D721Med (cell line): ENCODE data around the gene UVRAG.

Experiments used
- DNase-seq: peaks from one replicate; pipeline ENCODE4 v3.0.0; 2011; ENCODE audit warnings: low spot score; ENCODE audit not compliant: insufficient read length
- FAIRE-seq: peaks from 2 replicates; lab custom pipeline; 2011; peaks lifted over from hg19 to GRCh38; lab: Jason Lieb, UNC
- CTCF ChIP-seq: IDR thresholded peaks from 2 replicates; pipeline ENCODE4 v1.5.1; 2012; ENCODE audit warnings: mild to moderate bottlenecking, control low read depth; ENCODE audit not compliant: insufficient read depth; ENCODE audit errors: missing control alignments

UVRAG gene

GRCh38 chr11:76119779-76120178 lies 304.8 kb downstream of the UVRAG start:
- DNase-seq (no peak), FAIRE-seq (no peak)
- TF ChIP-seq CTCF: no peak

- DNase-seq: no peak
- no peak for FAIRE-seq
- TF ChIP-seq CTCF: no peak
Observed at GRCh38 chr11:76120513-76121101, 305.6 kb downstream of the UVRAG start.

- no peak for TF ChIP-seq CTCF
Observed at GRCh38 chr11:76123248-76123647, 308.2 kb downstream of the UVRAG start.

GRCh38 chr11:76124905-76125770 lies 310.1 kb downstream of the UVRAG start:
- DNase-seq (no peak), FAIRE-seq (no peak)
- TF ChIP-seq CTCF: no peak

More at GRCh38 chr11:76123248-76123647, 308.2 kb downstream of the UVRAG start:
- DNase-seq: no peak
- FAIRE-seq: no peak

GRCh38 chr11:76129729-76130128 lies 314.7 kb downstream of the UVRAG start:
- DNase-seq (no peak), FAIRE-seq (no peak)
- no peak for TF ChIP-seq CTCF

GRCh38 chr11:76131142-76131541 lies 316.1 kb downstream of the UVRAG start:
- DNase-seq (no peak), FAIRE-seq (no peak)
- TF ChIP-seq CTCF: no peak
